GM19238 (cell line): Measurements from ENCODE around the gene HAND1.
A peak's percentile ranks its signal among the peaks of the same experiment; 100 is the strongest.

Source experiments
- DNase-seq: peaks from one replicate; pipeline ENCODE4 v3.0.0; 2011; ENCODE audit warnings: low spot score; ENCODE audit not compliant: insufficient read length

HAND1 gene

GRCh38 chr5:154461531-154461930 is 16.5 kb downstream of the HAND1 start:
- no peak for DNase-seq

DNA sequence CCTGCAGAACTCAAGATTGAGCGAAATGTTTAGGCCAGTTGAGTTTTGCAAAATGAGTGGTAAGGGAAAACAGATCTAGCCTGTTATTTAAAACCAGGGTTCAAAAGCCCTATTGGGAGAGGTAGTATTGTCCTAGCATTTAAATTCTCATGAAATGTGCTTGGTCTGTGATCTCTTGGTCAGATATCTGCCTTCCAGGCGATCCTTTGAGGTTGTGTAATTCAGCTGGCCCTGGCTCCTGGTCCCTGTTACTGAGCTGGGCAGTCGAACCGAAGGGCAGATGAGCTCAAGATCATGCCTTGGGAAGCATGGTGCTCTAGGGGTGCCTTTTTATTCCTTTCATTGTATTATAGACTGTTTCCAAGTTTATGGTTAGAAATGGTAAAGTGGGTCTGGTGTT is 17.9 kb downstream of the HAND1 start:
- no peak for DNase-seq

DNA sequence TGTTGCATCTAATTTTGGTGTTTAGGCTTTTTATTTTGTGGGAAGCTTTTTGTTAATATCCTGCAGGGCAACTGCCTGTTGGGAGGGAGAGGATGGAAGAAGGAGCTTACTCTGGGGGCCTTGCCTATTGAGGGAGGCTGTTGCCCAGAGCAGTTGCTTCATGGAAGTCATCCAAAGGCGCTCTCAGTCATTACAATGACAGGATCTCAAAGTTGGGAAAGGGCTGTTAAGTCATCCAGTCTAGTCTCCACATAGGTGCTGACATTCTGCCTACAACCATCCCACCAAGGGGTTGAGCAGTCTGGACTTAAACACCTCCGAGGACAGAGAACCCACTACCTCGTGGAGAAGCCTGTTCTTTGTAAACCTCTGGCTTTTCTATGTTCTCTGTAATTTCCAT is 19.0 kb downstream of the HAND1 start:
- DNase-seq: no peak

DNA sequence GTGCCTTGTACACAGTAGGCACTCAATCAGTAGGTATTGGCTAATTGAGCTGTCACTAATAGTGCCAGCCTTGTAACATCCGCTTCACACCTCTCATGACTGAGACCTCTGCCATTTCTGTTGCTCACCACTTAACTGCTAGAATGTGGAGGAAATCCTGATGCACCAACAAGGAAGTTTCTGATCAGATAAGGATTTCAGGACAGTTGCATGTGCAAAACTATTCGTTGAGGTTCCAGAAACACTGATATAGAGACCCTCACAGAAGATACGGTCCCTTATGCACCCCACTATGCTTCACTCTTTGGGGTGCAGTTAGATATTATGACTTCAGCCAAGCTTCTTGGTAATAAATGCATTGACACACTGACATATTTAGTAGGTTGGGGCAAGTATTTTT is 21.5 kb downstream of the HAND1 start:
- DNase-seq: no peak

DNA sequence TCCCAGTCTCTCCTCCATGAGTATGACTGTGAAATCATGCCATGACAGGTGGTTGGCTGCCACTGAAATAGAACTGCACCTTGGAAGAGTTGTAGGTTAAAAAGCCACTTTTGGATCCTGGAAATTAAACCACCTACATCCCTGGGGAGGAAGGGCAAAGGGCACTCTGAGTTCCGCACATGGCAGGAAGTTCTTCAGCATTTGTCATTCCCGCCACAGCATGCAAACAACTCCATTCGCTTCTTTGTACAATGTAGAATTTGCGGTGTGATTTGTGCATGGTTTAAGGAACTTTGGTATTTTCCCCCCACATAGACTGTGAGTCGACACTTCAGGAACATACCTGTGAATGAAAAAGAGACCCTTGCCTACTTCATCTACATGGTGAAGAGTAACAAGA is 22.4 kb downstream of the HAND1 start:
- DNase-seq: no peak

GRCh38 chr5:154451957-154452356 is 26.1 kb downstream of the HAND1 start:
- no peak for DNase-seq

DNA sequence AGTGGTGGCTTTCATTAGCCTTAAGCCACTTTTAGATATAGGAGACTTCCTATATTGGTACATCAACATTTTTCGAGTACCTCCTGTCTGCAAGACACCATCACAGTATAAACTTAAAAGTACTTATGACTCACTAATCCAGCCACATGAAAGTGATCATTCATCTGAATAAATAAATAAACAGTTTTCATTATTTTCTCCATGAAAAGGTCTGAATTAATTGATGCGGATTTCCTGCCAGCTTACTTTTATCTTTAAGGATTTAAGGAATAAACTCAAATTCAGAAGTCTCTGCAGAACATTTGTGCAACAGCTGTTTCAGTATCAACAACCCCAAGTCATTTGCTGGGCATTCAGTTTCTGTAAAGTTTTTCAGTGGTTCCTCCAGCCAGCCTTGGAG is 28.2 kb downstream of the HAND1 start:
- no peak for DNase-seq

GRCh38 chr5:154447089-154447725 is 30.8 kb downstream of the HAND1 start:
- DNase-seq: no peak

DNA sequence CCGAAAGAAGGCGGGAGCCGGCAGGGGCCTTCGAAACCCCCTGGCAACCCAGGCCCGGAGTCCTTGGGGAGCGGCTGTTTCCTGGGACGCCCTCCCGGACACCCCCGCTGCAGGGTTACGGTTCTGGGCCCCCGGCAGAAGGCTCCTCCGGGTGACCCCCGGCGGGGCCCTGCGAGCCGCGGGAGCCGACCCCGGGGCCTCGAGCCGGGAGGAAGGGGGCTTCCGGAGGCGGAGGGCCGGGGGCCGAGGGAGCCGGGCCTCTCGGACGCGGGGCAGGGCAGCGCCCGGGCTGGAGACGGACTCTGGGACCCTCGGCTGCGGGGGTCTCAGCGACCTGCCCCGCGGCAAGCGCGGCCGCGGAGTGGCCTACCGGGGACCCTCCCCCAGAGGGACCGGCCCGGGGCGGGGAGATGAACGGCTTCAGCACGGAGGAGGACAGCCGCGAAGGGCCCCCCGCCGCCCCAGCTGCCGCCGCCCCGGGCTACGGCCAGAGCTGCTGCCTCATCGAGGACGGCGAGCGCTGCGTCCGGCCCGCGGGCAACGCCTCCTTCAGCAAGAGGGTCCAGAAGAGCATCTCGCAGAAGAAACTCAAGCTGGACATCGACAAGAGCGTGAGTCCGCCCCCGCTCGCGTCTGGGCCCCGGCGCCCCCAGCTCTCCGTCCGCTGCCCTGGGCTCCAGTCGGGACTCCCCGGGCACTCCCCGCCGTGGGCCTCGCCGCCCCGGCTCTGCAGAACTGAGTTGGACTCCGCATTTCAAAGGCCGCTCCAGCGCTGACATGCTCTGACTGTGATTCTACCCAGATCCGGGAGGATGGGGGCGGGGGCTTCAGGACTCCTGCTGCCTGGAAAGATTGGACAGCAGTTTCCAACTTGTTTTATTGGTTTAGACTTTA is 31.6 kb downstream of the HAND1 start:
- DNase-seq: peak; percentile 34

GRCh38 chr5:154445422-154446194 is 32.4 kb downstream of the HAND1 start, which contains the start of gene SAP30L:
Gene SAP30L (plus strand): TSS chr5:154445997. CDS start chr5:154446605, 608 bp downstream.
- peak; percentile 99 for DNase-seq

DNA sequence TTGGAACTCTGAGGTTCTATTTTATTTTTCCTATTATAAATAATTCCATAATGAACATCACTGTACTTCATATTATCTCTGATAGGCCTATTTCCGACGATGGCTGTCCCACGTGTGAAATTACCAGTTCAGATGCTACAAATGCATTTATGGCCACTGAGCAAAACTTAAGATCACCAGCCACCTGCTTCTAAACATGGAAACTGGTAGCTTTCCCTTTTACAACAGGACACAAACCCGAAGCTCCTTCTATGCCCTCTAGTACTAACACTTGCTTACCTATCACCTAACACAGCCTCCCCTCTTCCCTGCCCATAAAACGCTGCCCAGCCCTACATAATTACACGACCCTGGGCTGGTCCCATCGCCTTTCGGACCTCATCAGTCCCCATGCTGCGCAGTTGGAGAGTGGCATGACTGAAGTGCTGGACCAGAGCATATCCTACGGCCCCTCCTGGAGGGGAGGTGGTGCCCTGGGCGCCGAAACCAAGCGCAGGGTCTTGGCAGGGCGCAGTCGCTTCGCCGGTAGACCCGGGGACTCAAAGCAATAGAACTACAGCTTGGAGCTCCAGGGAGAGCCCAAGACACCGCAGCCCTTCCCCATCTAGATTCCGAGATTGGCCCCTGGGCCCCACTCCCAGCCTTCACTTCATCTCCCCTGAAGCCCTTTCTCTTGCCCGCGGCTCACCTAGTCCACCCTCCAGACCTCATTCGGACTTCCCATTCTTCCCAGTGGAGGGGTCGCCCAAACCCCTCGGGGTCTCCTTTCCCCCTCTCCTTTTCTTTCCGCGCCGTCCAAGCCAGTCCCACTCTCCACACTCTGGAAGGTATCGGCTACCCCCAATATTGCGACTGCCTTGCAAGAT is 33.2 kb downstream of the HAND1 start:
- peak; percentile 21 for DNase-seq

GRCh38 chr5:154442801-154443200 is 35.2 kb downstream of the HAND1 start:
- DNase-seq: no peak

- DNase-seq: no peak
Measured at GRCh38 chr5:154440540-154440939, 37.5 kb downstream of the HAND1 start.

- DNase-seq: no peak
Measured at GRCh38 chr5:154437281-154437965, 40.6 kb downstream of the HAND1 start.

DNA sequence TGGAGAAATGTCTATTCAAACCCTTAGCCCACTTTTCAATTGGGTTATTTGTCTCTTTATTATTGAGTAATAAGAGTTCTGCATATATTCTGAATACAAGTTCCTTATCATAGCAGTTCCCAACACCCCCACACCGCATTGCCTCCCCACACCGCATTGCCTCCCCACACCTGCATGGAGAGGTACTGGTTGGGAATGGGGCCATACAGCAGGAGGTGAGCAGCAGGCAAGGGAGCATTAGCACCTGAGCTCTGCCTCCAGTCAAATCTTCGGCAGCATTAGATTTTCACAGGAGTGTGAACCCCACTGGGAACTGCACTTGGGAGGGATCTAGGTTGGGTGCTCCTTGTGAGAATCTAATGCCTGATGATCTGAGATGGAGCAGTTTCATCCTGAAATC is 42.8 kb downstream of the HAND1 start:
- DNase-seq: no peak

- DNase-seq: no peak
Measured at GRCh38 chr5:154430961-154431630, 46.9 kb downstream of the HAND1 start.

DNA sequence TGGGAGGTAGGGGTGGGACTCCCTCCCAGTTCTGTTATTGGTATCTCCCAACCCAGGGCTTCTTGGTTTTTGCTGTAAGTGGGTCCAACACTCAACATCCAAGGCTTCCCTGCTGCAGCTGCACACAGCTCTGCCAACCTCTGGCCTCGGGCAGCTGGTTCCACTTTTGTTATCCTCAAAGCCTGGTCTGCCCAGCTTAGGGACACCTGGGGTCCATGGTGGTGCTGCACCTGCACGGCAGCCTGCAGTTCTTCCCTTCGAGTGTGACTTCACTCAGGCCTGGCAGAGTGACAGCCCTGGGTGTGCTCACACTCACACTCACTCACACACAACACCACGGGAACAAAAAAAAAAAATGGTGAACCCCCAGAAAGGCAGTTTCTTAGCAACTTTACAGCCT is 47.6 kb downstream of the HAND1 start:
- DNase-seq: no peak

DNA sequence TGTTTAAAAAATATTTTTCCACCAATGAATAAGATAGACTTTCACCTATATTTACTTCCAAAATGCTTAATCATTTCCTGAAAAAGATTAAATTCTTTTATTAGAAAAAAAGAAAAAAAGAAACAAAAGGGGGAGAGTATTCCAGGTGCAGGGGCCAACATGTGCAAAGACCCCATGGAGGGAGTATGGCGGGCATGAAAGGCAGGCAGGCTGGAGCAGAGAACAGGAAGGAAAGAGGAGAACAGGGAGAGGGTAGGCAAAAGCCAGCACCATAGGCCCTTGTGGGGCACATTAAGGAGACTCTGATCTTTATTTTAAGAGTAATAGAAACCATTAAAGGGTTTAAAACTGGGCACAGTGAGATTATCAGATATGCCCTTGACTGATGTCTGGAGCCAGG is 48.7 kb downstream of the HAND1 start:
- DNase-seq: no peak

DNA sequence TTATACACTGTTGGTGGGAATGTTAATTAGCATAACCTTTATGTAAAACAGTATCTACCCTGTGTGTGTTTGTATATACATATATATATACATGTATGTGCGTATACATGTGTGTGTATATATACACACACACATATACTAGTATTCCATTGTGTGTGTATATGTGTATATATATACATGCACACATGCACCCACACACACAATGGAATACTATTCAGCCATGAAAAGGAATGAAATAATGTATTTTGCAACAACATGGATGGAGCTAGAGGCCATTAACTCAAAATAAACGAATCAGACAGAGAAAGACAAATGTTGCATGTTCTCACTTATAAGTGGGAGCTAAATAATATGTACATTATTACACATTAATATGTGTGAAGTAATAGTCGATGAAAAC is 49.8 kb downstream of the HAND1 start:
- no peak for DNase-seq
